IMR-90 (cell line): ENCODE data around the gene VAT1L.

Experiments
- BHLHE40 ChIP-seq: fragments of 150-350 bp; IDR thresholded peaks from 2 replicates; pipeline ENCODE4 v1.6.1; 2016; ENCODE audit warnings: mild to moderate bottlenecking, low read depth, low read length
- ELK1 ChIP-seq: fragments of 150-350 bp; IDR thresholded peaks from 2 replicates; pipeline ENCODE4 v1.6.1; 2016; ENCODE audit warnings: low read depth, mild to moderate bottlenecking, low read length, moderate library complexity, borderline replicate concordance
- MAZ ChIP-seq: IDR thresholded peaks from 2 replicates; pipeline ENCODE4 v1.6.1; 2012; ENCODE audit warnings: low read depth, mild to moderate bottlenecking, low read length, improper control_type of control experiment, moderate library complexity, borderline replicate concordance
- POLR2A ChIP-seq: IDR thresholded peaks from 2 replicates; pipeline ENCODE4 v1.6.1; 2012; ENCODE audit warnings: mild to moderate bottlenecking, low read depth, low read length
- RAD21 ChIP-seq: IDR thresholded peaks from 2 replicates; pipeline ENCODE4 v1.6.1; 2012; ENCODE audit warnings: low read length, improper control_type of control experiment
- RCOR1 ChIP-seq: IDR thresholded peaks from 2 replicates; pipeline ENCODE4 v1.6.1; 2012; ENCODE audit warnings: mild to moderate bottlenecking, low read length, improper control_type of control experiment; ENCODE audit not compliant: insufficient replicate concordance
- RFX5 ChIP-seq: IDR thresholded peaks from 2 replicates; pipeline ENCODE4 v1.8.0; 2012; ENCODE audit warnings: low read depth, mild to moderate bottlenecking, low read length, moderate library complexity
- SMC3 ChIP-seq: fragments of 150-350 bp; IDR thresholded peaks from 2 replicates; pipeline ENCODE4 v1.6.1; 2016; ENCODE audit warnings: low read depth, mild to moderate bottlenecking, antibody characterized with exemption, low read length, moderate library complexity
- TF ChIP-seq, protein P1 (sequence below): conservative IDR thresholded peaks from 2 replicates; pipeline ENCODE4 v1.5.1; 2012; ENCODE audit warnings: mild to moderate bottlenecking, low read depth, low read length, improper control_type of control experiment

GRCh38 chr16:77956231-77956630 is 167.9 kb downstream of the VAT1L start:
- TF ChIP-seq RCOR1, result no peak
- TF ChIP-seq SMC3, result no peak
- TF ChIP-seq, protein P1, sequence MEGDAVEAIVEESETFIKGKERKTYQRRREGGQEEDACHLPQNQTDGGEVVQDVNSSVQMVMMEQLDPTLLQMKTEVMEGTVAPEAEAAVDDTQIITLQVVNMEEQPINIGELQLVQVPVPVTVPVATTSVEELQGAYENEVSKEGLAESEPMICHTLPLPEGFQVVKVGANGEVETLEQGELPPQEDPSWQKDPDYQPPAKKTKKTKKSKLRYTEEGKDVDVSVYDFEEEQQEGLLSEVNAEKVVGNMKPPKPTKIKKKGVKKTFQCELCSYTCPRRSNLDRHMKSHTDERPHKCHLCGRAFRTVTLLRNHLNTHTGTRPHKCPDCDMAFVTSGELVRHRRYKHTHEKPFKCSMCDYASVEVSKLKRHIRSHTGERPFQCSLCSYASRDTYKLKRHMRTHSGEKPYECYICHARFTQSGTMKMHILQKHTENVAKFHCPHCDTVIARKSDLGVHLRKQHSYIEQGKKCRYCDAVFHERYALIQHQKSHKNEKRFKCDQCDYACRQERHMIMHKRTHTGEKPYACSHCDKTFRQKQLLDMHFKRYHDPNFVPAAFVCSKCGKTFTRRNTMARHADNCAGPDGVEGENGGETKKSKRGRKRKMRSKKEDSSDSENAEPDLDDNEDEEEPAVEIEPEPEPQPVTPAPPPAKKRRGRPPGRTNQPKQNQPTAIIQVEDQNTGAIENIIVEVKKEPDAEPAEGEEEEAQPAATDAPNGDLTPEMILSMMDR, result no peak
- no peak for TF ChIP-seq BHLHE40
- no peak for TF ChIP-seq POLR2A
- no peak for TF ChIP-seq RAD21
- TF ChIP-seq MAZ, result no peak
- no peak for TF ChIP-seq RFX5
- TF ChIP-seq ELK1, result no peak
